ELF-1 (cell line): ENCODE measurements around the gene TPX2.

Experiments used
- DNase-seq: peaks from one replicate; pipeline ENCODE4 v3.0.0-alpha.2; 2016; ENCODE audit warnings: low read depth, low spot score

The TPX2 gene, protein sequence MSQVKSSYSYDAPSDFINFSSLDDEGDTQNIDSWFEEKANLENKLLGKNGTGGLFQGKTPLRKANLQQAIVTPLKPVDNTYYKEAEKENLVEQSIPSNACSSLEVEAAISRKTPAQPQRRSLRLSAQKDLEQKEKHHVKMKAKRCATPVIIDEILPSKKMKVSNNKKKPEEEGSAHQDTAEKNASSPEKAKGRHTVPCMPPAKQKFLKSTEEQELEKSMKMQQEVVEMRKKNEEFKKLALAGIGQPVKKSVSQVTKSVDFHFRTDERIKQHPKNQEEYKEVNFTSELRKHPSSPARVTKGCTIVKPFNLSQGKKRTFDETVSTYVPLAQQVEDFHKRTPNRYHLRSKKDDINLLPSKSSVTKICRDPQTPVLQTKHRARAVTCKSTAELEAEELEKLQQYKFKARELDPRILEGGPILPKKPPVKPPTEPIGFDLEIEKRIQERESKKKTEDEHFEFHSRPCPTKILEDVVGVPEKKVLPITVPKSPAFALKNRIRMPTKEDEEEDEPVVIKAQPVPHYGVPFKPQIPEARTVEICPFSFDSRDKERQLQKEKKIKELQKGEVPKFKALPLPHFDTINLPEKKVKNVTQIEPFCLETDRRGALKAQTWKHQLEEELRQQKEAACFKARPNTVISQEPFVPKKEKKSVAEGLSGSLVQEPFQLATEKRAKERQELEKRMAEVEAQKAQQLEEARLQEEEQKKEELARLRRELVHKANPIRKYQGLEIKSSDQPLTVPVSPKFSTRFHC

DNA sequence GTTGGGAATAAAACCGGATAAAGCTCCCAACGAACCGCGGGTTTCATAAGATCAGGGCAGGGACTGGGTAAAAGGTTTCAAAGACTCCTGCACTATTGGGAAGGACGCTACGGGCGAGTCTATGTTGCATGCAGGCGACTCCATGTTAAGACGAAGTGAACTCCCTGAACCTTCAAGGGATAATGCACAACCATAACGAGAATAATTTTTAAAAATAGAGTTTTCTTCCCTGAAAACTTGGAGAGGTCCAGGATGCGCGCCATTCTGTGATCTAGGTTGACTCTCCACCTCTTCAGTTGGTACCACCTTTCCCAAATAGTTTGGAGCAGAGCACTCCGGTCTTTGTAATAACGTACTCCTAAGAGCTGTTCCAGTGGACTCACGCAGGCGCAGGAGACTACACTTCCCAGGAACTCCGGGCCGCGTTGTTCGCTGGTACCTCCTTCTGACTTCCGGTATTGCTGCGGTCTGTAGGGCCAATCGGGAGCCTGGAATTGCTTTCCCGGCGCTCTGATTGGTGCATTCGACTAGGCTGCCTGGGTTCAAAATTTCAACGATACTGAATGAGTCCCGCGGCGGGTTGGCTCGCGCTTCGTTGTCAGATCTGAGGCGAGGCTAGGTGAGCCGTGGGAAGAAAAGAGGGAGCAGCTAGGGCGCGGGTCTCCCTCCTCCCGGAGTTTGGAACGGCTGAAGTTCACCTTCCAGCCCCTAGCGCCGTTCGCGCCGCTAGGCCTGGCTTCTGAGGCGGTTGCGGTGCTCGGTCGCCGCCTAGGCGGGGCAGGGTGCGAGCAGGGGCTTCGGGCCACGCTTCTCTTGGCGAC lies at the start of gene TPX2:
Gene TPX2 (plus strand): TSS at position 562 of the 821 bp plus-strand sequence. CDS start 18,187 bp downstream, outside the sequence.
- DNase-seq: peak; percentile 99

DNA sequence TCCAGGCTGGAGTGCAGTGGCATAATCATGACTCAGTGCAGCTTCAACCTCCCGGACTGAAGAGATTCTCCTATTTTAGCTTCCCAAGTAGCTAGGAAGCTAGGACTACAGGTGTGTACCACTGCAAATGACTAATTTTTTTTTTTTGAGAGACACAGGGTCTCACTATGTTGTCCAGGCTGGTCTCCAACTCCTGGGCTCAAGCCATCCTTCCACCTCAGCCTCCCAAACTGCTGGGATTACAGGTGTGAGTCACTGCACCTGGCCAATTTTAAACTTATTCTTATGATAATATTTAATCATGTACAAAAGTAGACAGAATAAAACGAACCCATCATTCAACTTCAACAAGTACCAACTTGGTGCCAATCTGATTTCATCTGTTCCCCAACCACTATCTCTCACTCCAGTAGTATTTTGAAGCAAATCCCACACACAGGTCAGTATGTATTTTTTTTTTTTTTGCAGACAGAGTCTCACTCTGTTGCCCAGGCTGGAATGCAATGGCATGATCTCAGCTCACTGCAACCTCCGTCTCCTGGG lies 48.9 kb upstream of the TPX2 start:
- no peak for DNase-seq

DNA sequence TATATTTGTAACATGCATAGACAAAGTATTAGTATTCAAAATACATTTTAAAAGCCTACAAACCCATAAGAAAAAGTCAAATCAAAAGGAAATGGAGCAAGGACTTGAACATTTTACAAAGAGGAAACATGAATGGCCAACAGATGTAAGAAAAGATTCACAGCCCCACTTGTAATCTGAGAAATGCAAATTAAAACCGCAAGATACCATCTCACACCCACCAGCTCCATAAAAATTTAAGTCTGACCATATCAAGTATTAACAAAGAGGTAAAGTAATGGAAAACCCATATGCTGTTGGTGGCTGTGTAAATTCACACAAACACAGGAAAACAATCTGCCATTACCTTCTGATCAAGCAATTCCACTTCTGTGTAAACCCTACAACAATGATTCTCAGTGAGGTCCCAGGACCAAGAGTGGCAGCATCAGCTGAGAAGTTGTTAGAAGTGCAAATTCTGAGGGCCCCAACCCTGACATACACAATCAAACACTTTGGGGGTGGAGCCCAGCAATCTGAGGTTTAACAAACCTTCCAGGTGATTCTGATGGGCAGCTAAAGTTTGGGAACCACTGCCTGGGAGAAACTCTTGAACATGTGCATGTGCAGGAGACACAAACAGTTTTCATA lies 47.3 kb upstream of the TPX2 start:
- no peak for DNase-seq

DNA sequence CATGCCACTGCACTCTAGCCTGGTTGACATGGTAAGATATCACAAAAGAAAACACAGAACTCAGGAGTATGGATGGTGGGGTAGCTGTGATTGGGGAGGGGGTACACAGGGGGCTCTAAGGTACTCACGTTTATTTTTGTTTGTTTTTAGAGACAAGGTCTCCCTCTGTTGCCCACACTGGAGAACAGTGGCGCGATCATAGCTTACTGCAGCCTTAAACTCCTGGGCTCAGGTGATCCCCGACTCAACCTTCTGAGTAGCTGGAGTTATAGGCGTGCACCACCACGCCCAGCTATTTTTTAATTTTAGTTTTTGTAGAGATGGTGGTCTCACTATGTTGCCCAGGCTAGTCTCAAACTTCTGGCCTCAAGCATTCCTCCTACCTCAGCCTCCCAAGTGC lies 45.7 kb upstream of the TPX2 start:
- DNase-seq: no peak

DNA sequence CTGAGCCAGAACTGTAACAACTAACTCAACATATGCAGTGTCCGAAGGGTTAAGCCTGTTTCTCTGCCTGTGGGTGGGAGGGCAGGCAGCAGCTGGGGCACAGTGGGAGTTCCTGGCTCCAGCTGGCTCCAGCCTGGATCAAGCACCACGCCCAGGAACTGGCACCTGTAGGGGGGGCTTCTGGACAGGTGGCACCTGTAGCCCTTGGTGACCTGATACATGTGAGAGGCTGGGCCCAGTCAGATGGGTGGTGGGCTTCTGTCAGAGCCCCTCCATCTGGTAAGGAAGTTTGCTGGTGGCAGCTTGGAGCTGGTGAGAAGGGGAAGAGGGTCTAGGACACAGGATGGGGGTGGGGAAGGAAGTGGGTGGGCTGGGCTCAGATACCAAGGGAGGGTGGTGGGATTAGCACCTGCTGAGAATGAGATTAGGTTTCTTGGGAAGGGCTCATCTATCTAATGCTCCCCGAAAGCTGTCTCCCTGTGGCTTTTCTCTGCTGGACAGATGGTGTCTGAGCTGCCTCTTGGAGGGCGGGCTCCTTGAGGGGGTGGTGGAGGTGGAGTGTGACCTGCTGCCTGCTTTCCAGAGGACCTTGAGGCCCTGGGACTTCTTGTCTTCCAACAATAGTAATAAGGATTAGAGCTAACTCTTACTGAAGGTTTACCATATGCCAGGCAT lies 45.0 kb upstream of the TPX2 start:
- DNase-seq: no peak

DNA sequence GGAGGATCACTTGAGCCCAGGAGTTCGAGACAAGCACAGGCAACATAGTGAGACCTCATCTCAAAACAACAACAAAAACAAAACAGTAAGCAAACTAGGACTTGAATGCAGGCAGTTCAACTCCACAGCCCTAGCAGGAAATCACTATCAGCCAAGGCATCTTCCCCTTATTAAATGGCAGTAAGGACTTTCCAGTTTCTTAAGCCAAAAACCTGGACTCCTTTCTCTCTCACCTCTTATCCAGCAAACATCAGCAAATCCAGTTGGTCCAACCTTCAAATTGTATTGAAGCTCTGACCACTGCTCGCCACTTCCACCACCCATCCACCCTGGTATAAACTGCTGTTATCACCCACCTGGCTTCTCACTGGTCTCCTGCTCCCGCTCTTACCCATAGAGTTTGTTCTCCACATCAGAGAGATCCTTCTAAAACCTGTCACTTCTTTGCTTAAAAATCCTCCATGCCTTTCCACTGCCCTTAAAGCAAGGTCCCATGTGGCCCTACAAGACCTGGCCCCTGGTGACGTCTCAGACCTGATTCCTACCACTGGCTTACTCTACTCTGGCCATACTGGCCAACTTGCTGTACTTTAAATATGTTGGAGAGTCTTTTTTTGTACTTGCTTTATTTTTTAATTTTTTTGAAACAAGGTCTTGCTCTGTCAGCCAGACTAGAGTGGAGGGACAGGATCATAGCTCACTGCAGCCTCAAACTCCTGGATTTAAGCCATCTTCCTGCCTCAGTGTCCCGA lies 44.1 kb upstream of the TPX2 start:
- no peak for DNase-seq

DNA sequence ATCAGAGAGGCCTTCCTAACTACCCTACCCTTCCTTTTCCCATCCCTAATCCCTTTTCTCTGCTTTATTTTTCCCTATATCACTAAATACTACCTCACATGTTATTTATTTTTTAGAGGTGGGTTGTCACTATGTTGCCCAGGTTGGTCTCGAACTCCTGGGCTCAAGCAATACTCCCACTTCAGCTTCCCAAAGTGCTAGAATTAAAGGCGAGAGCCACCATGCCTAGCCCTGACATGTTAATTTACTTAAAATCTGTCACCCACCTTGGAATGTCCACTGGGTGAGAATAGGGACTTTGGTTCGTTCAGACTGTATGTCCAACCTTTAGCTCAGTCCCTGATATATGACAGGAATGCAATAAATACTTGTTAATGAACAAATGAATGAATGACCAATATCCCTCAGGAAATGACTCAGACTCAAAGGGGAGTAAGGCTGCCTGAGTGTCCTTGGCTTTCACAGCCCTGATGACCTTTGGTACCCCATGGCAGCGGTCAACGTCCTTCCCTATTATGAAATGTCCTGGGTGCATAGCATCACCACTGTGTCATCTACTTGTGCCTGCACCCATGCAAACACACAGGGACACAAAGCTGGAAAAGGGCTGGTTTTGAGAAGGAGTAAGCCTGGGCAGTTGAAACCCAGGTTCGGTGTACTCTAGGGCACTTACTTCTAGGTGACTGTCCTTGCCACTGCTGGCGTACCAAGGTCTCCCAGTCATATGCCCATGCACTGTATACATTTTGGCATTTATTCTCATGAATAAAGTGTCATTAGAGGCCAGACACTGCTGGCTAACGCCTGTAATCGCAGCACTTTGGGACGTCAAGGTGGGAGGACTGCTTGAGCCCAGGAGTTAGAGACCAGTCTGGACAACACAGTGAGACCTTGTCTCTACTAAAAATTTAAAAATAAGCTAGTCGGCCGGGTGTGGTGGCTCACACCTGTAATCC lies 43.0 kb upstream of the TPX2 start:
- DNase-seq: no peak

DNA sequence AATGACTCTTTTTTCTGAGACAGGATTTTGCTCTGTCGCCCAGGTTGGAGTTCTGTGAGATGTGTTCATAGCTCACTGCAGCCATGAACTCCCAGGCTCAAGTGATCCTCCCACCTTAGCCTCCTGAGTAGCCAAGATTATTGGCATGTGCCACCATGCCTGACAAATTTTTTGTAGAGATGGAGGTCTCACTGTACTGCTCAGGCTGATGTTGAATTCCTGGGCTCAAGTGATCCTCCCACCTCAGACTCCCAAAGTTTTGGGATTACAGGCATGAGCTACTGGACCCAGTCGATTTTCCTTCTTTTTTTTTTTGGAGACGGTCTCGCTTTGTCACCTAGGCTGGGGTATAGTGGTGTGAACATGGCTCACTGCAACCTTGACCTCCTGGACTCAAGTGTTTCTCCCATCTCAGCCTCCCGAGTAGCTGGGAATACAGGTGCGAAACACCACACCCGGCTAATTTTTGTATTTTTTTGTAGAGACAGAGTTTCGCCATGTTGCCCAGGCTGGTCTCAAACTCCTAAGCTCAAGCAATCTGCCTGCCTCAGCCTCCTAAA lies 40.8 kb upstream of the TPX2 start:
- DNase-seq: no peak

DNA sequence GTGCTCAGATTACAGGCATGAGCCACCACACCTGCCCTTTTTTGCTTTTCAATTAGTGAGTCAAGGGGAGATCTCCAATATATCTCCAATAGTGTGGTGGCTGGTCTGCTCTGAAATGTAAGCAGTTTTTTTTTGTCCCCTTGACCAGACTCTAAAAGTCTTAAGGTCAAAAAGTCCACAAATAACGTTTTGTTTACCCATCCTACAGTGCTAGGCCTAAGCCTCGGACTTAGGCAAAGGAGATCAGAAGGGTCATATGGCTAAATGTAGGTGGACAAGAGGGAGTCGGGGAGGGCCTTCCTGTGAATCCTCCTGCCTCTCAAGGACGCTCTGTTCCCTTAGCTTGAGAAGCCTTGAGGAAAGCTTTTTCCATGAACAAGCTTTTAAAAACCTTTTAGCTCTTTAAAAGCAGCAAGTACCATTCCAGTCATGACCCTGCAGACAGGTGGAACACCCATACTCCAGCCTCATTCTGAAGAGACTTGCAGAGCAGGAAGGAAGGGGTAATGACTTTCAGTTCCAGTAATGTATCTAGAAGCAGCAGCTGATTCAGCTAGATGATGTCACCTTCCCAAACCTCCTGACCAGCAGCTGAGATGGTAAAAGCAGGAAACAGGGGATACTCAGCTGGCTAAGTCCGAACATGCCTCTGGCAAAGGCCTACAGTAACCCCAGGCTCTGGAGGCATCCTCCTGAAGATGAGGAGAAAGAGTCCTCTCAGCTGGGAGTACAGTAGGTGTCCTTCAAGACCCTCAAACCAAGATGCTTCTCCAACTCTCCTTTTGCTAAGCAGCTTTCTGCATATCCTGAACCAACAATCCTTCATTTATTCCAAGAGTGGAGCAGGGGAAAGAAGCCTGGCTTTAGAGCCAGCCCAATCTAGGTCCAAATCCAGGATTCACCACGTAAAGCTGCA lies 40.0 kb upstream of the TPX2 start:
- DNase-seq: peak; percentile 52

DNA sequence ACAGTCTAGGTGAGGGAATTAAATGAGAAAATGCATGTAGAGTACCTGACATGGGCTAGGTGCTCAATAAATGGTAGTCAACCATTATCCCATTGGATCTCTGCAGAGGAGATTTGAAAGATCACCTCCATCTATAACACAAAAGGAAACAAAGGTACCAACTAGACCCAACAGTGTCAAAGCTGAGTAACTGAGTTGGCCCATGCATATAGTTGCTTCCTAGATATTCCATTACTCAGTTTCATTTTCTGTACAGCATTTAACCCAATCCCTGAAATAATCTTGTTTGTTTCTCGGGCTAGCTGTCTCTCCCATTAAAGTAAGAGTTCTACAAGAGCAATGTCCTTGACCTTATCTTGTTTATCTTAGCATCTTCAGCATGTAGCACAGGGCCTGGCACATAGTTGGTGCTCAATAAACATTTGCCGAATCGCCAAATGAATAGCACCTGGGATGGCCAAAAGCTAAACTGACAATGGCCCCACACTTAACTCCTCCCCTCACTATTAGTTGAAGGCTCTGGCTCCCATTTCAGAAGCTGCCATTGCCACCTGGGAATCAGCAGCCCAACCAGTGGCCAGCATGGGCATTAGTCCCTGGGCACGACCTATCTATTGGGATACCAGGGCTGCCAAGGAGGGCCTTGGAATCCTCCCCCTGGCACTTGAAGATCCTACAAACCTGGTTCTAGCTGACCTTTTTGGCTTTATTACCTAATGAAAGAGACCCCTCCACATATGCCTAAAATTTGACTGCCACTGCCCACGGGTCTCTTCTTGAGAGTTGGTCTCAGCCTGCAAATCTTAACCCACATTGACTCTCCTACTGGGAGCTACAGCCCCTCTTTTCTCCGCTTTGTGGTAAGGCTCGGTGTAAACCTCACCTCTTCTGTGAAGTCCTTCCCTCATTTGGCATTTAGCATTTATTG lies 39.0 kb upstream of the TPX2 start:
- no peak for DNase-seq

DNA sequence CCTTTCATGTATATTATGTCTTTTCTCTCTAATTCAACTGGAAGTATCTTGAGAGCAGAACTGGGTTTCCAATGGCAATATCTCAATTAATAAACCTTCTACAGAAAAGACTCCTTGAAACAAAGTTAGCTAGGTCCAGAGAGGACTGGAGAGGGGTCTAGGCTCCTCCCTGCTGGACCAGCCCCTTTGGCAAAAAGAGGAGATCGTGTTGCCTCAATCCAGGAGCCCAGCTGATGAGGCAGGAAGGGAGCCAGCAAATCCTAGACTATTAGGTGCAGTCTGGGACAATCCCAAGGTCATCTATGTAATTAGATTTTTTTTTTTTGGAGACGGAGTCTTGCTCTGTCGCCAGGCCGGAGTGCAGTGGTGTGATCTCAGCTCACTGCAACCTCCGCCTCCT lies 38.3 kb upstream of the TPX2 start:
- no peak for DNase-seq

DNA sequence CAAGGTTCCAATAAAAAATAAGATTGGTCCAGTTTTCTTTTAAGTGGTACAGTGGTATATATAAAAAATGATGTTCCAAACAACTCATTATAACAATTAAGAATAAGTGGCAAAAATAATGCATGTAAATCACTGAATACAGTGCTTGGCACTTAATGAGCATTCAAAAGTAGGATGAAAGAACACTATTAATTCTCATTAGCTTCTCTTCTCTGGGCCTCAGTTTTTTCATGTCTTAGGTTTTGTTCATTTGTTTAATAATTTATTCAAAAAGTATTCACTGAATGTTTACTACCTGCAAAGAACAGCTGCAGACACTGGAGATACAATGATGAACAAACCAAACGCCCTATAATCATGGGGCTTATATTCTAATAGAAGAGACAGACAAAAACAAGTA lies 37.5 kb upstream of the TPX2 start:
- DNase-seq: no peak

DNA sequence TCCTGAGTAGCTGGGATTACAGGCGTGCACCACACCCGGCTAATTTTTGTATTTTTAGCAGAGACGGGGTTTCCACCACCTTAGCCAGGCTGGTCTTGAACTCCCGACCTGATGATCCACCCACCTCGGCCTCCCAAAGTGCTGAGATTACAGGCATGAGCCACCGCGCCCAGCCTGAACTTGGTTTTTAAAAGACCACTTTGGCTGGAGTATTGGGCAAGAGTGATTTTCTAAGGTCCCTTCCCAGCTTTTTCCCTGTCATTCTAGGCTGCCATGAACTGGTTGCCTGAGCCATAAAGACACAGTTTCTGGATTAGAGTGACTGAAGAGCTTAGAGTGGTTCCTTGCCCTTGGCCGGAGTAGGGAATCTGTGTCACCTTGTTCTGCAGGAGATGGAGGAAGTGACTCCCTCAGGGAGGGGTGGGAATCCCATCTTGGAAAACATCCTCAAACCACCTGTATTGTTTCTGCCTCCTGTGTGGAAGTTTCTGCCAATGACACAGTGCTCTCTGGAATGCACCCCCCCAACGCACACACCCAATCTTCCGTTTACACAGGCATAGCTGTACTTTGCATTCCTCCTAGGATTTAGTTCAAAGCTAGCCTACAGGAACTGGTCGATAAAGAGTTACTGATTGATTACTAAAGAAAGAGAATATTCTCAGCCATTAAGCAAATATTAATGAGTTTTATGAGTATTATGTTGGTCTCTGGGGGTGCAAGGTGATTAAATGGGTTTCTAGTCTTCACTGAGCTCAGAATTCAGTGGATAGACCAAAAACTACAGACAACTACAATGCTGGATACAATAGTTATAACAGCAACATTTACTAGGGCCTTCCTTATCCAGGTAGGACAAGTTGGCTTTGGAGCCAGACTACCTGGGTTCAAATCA lies 34.6 kb upstream of the TPX2 start:
- DNase-seq: peak; percentile 72

DNA sequence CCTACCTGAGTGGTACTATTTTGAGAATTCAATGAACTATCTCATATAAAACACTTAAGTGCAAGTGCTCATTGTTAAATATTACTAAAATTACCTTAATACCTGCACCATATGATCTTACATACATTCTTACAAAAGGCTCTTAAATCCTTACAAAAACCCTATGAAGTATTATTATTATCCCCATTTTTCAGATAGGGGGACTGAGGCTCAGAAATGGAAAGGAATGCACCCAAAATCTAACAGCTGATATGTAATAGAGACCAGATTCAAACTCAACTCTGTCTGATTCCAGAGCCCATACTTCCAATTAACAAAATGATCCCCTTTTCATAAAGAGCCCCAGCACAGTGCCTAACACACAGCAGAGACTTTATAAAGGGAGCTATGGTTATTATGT lies 33.9 kb upstream of the TPX2 start:
- no peak for DNase-seq
